Stimulated activated naive CD8-positive, alpha-beta T cell treated with anti-CD3 and anti-CD28 coated beads, Interleukin-15, amount 100 ng/mL, for 72 hours (primary cell): ENCODE data around the gene HILPDA.

Experiments used
- ATAC-seq: fragments of 150-1000 bp; cut with Tn5 transposase; 2 replicates; pipeline ENCODE4 v1.10.0; 2021; ENCODE audit warnings: mild to moderate bottlenecking, moderate library complexity
- DNase-seq, 2 donors: peaks; one replicate each; pipeline ENCODE4 v3.0.0; 2021 to 2022
- H3K27ac Mint-ChIP-seq, 2 donors: one replicate each; pipeline ENCODE4 v1.8.0; 2022; ENCODE audit warnings: mild to moderate bottlenecking in 2 of 2, mixed read lengths in 2 of 2, moderate library complexity in 2 of 2
- H3K27me3 Mint-ChIP-seq: one replicate; pipeline ENCODE4 v1.8.0; 2022; ENCODE audit warnings: mixed read lengths
- H3K4me1 Mint-ChIP-seq: one replicate; pipeline ENCODE4 v1.8.0; 2022; ENCODE audit warnings: mild to moderate bottlenecking, mixed read lengths
- H3K4me3 Mint-ChIP-seq, 2 donors: one replicate each; pipeline ENCODE4 v1.8.0; 2022; ENCODE audit warnings: mild to moderate bottlenecking in 2 of 2, mixed read lengths in 2 of 2, moderate library complexity in 1 of 2
- H3K9me3 Mint-ChIP-seq, 2 donors: one replicate each; pipeline ENCODE4 v1.8.0; 2022; ENCODE audit warnings: mixed read lengths in 2 of 2

Gene HILPDA

DNA sequence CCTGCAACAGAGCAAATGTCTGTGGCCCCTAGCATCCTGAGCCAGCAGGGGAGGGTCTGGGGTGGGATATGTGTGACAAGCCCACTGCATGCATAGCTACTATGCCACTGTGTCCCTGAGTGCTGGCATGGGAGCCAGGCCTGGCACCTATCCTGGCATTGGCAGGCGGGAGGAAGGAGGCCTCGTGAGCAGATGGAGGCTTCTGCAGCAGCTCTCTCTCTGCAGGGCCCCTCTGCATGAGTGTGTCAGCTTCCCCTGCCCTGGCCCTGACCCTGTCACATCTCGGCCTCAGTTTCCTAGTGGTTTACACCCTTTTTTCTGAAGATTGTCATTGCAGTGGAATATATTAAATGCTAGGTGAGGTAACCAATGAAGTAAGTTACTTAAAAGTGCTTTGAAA is 32.8 kb upstream of the HILPDA start:
- DNase-seq (no peak), ATAC-seq (no peak)
- Mint-ChIP-seq H3K27ac (no peak overlapping the region), H3K4me1 (peaks cover 24% of the 10 kb centered on the region), H3K27me3 (no peaks in the 10 kb centered on the region), H3K9me3 (no peaks in the 10 kb centered on the region), H3K4me3 (no peak overlapping the region)

- peaks cover 29% of the 10 kb centered on the region for H3K4me1 Mint-ChIP-seq
- H3K9me3 Mint-ChIP-seq, result no peaks in the 10 kb centered on the region
- H3K4me3 Mint-ChIP-seq, result no peak overlapping the region
- ATAC-seq, result no peak
- DNase-seq, result no peak
- H3K27me3 Mint-ChIP-seq, result peaks cover 6% of the 10 kb centered on the region
- H3K27ac Mint-ChIP-seq, result no peak overlapping the region
Measured at GRCh38 chr7:128424686-128425275, 30.9 kb upstream of the HILPDA start.

GRCh38 chr7:128425850-128426249 is 29.8 kb upstream of the HILPDA start:
- peak; percentile 84 for ATAC-seq
- H3K27ac Mint-ChIP-seq, result no peak overlapping the region
- H3K4me1 Mint-ChIP-seq, result peaks cover 26% of the 10 kb centered on the region
- H3K4me3 Mint-ChIP-seq, result no peak overlapping the region
- peaks cover 17% of the 10 kb centered on the region for H3K27me3 Mint-ChIP-seq
- no peaks in the 10 kb centered on the region for H3K9me3 Mint-ChIP-seq
- DNase-seq, result peak; percentile 73 to 77

DNA sequence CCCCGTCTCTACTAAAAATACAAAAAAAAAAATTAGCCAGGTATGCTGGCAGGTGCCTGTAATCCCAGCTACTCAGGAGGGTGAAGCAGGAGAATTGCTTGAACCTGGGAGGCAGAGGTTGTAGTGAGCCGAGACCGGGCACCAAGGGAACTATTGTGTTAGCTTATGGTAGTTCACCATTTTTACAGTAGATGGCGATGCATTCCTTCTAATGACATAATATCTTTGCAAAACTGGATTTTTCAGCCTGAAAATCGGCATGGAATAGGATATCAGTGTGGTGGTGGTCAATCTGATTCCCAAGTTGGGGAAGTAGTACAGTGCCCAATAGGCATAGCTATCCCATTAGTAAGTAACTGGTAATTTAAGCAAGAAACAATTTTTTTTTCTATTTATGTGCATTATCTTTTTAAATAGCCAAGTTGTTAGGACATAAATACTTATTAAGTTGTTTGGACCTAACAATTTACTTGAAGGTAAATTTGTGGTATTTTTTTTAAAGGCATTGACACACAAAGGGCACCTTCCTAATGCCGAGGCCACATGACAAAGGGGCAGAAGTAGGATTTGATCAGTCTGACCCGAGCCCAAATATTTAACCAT is 28.3 kb upstream of the HILPDA start:
- peaks cover 11% of the 10 kb centered on the region for H3K4me1 Mint-ChIP-seq
- no peak for DNase-seq
- H3K27ac Mint-ChIP-seq, result no peak overlapping the region
- peaks cover 17% of the 10 kb centered on the region for H3K27me3 Mint-ChIP-seq
- no peaks in the 10 kb centered on the region for H3K9me3 Mint-ChIP-seq
- H3K4me3 Mint-ChIP-seq, result no peak overlapping the region
- peak; percentile 68 for ATAC-seq

DNA sequence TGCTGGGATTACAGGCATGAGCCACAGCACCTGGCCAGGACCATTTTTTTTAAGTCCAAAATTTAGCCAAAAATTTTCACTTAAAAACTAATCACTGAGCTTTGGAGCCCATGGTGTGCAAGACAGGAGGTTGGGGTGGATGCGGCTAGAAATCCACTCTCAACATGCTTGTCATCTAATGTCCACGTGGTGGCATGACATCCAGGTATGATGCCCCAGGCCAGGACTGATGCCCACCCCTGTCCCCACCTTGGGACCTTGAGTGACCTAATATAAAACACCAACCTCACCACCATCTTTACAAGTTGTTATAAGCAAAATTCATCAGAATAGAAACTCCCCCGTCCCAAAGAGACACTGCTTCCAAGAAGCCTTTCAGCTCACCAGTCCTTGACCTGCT is 25.5 kb upstream of the HILPDA start:
- Mint-ChIP-seq H3K27me3 (peaks cover 25% of the 10 kb centered on the region), H3K27ac (no peak overlapping the region), H3K4me1 (peaks cover 17% of the 10 kb centered on the region), H3K4me3 (no peak overlapping the region), H3K9me3 (no peaks in the 10 kb centered on the region)
- DNase-seq, result no peak
- ATAC-seq, result no peak

- Mint-ChIP-seq H3K27ac (no peak overlapping the region), H3K27me3 (peaks cover 25% of the 10 kb centered on the region), H3K9me3 (no peaks in the 10 kb centered on the region), H3K4me3 (no peak overlapping the region), H3K4me1 (peaks cover 12% of the 10 kb centered on the region)
- ATAC-seq, result no peak
- no peak for DNase-seq
Measured at GRCh38 chr7:128431221-128431620, 24.5 kb upstream of the HILPDA start.

DNA sequence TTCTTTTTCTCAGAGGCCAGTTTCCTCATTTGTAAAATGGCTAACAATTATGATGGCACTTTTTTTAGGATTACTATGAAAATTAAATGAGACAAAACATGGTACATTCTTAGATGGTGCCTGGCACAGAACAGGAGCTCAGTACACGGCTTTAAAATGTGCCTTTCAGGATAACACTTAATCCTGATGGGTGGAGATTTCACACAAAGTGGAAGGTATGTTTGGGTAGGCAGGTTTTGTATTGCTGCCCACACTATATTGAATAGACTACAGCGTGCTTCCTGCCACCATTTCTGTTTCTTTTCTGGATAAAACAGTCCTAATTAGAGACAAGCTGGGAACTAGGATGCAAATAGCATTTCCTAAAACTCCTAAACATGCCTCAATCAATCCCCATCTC is 23.9 kb upstream of the HILPDA start:
- no peak for DNase-seq
- no peak overlapping the region for H3K27ac Mint-ChIP-seq
- no peak for ATAC-seq
- H3K27me3 Mint-ChIP-seq, result peaks cover 25% of the 10 kb centered on the region
- no peak overlapping the region for H3K4me3 Mint-ChIP-seq
- peaks cover 11% of the 10 kb centered on the region for H3K4me1 Mint-ChIP-seq
- H3K9me3 Mint-ChIP-seq, result no peaks in the 10 kb centered on the region

GRCh38 chr7:128434413-128435326 is 21.0 kb upstream of the HILPDA start:
- DNase-seq (no peak), ATAC-seq (no peak)
- no peak overlapping the region for H3K4me3 Mint-ChIP-seq
- no peak overlapping the region for H3K27ac Mint-ChIP-seq
- no peaks in the 10 kb centered on the region for H3K9me3 Mint-ChIP-seq
- H3K4me1 Mint-ChIP-seq, result peaks cover 7% of the 10 kb centered on the region
- H3K27me3 Mint-ChIP-seq, result peaks cover 20% of the 10 kb centered on the region

GRCh38 chr7:128435327-128435686 is 20.4 kb upstream of the HILPDA start:
- Mint-ChIP-seq H3K27ac (no peak overlapping the region), H3K9me3 (no peaks in the 10 kb centered on the region), H3K4me3 (no peak overlapping the region), H3K27me3 (peaks cover 14% of the 10 kb centered on the region), H3K4me1 (peaks cover 6% of the 10 kb centered on the region)
- ATAC-seq (no peak), DNase-seq (no peak)

DNA sequence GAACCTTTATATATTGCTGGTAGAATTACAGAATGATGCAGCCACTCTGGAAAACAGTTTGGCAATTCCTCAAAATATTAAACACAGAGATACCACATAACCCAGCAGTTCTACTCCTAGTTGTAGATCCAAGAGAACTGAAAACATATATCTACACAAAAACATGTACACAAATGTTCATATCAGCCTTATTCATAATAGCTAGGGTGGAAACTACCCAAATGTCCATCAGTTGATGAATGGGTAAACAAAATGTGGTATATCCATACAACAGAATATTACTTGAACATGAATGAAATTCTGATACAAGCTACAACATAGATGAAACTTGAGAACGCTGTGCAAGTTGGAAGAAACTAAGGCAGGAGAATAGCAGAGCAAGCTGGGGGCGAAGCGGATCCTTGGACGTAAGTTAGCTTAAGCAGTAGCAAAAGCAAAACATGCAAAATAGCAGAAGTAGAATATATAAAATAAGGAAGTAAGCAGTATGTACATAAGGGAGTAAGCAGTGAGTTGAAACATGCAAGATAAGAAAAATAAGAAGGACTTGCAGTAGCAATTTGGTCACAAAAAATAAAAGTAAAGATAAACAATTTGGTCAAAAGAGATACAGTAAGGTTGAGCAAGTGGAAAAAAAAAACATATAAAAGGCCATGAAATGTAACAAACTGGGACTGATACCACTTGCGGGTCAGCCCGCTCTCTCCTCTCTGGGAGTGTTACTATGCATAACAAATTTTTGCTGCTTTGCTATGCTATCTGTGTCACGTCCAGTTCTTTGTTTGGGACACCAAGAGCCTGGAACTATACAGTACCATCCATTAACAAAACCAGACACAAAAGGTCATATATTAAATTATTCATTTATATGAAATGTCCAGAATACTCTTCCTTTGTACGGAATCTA is 18.0 kb upstream of the HILPDA start:
- H3K27ac Mint-ChIP-seq, result no peak overlapping the region
- peaks cover 6% of the 10 kb centered on the region for H3K4me1 Mint-ChIP-seq
- ATAC-seq (no peak), DNase-seq (no peak)
- H3K4me3 Mint-ChIP-seq, result no peak overlapping the region
- no peaks in the 10 kb centered on the region for H3K9me3 Mint-ChIP-seq
- peaks cover 9% of the 10 kb centered on the region for H3K27me3 Mint-ChIP-seq

GRCh38 chr7:128442356-128442755 is 13.3 kb upstream of the HILPDA start:
- Mint-ChIP-seq H3K9me3 (no peaks in the 10 kb centered on the region), H3K4me3 (no peak overlapping the region), H3K4me1 (peaks cover 12% of the 10 kb centered on the region), H3K27me3 (peaks cover 20% of the 10 kb centered on the region), H3K27ac (no peak overlapping the region)
- DNase-seq (no peak), ATAC-seq (no peak)

DNA sequence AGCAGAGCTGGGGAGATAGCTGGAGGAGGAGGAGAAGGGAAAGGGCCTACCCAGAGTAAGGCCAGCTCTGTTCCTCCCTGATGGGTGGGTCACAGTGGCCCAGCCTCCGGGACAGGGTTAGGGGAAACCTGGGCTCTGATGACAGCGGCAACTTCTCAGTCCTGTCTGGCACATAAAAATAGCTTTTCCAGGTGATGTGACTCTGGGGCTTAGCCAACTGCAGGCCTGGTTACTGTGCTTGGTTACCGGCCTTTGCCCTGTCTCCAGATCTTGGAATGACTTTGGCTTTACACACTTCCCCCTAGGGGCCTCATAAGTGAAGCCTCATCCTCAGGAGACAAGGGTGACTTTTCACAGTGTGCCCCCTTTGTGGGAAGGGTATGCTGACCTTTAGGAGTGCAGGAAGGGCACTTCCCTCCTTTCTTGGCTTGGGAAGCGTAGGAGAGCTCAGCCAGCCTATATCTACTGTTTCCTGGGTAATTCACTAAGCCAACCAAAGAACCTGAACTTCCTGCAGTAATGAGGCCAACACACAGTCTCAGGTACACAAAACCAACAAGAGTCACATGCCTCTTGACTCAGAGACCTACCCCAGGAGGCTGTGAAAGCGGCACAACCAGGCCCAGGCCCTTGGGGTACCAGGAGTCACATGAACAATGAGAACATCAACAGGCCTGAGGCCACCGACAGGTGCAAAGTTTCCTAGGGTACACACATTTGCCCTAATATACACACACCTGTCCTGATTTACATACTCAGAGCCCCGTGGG is 11.7 kb upstream of the HILPDA start:
- Mint-ChIP-seq H3K9me3 (no peaks in the 10 kb centered on the region), H3K27me3 (peaks cover 20% of the 10 kb centered on the region), H3K4me1 (peaks cover 26% of the 10 kb centered on the region), H3K4me3 (no peak overlapping the region), H3K27ac (no peak overlapping the region)
- no peak for ATAC-seq
- DNase-seq, result no peak

DNA sequence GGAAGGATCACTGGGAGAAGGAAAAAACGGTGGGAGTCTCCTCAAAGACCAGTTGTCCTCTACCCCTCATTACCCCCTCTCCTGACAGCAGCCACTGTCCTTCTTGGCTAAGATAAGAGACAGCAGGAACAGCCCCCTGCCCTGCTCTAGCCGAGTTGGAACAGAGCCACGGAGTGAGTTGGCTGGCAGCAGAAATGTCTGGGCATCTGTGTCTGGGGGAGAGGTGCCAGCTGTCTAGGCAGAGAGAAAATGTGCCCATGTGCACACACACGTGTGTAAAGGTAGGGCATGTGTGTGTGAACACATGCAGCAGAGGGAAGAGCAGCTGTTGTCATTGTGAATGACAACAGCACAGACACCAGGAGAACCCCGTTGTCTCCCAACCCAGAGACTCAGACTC is 9.4 kb upstream of the HILPDA start:
- Mint-ChIP-seq H3K27ac (no peak overlapping the region), H3K9me3 (no peaks in the 10 kb centered on the region), H3K4me1 (peaks cover 43% of the 10 kb centered on the region), H3K27me3 (peaks cover 20% of the 10 kb centered on the region), H3K4me3 (no peak overlapping the region)
- no peak for ATAC-seq
- no peak for DNase-seq

DNA sequence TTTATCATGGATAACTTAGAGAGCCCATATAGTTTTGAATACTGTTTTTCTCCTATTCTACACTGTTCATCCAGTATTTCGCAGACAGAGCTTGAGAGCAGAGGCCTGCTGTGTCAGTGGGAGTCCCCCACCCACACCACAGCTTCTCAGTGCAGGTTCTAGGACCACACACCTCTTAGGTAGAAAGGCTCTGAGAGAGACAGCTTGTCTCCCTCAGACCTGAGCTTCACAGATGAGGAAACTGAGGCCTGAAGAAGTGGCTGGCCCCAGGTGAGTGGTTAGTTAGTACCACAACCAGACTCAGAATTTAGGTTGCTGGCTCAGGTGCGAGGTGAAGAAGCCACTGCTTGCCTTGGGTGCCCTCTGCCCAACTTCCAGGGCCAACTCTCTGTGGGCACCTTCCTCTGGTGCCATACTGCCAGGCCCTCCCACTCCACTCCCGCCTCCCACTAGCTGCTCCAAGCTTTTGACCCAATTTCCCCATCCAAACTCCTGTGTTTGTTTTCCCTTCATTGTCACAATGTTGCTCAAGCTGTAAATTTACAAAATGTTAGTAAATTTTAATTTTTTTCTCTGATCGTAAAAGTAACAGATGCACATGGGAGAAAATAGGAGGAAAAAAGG is 7.6 kb upstream of the HILPDA start:
- H3K4me1 Mint-ChIP-seq, result peaks cover 60% of the 10 kb centered on the region
- H3K4me3 Mint-ChIP-seq, result peak overlapping the region in 1 of 2 donors; percentile 58
- H3K27ac Mint-ChIP-seq, result no peak overlapping the region
- no peaks in the 10 kb centered on the region for H3K9me3 Mint-ChIP-seq
- DNase-seq (peak in 1 of 2 donors; percentile 14), ATAC-seq (peak; percentile 66)
- peaks cover 35% of the 10 kb centered on the region for H3K27me3 Mint-ChIP-seq
